GM12878 (cell line): ENCODE measurements around the gene SLC5A1. TPM values are rescaled to one million over a fixed set of nuclear protein-coding genes. Genes with fewer than 3 reads are reported as not detected.

ENCODE experiments used
- ATAC-seq: fragments of 200-7000 bp; cut with Tn5 transposase; 3 replicates; pipeline ENCODE4 v1.9.1; 2020; ENCODE audit warnings: mild to moderate bottlenecking, moderate library complexity
- BruUV-seq: library from RNA; stranded (reverse); fragments of 400-500 nt; replicated peaks from 2 replicates; lab custom pipeline; 2021; lab: Mats Ljungman, UMichigan
- CTCF ChIA-PET: fragments of 300-600 bp; sonication (Branson Sonifier 250); formaldehyde crosslinking; extraction: SDS; loops from one replicate; lab custom pipeline; 2021; ENCODE audit warnings: inconsistent platforms; lab: Yijun Ruan, JAX
- POLR2A ChIA-PET: fragments of 350-600 bp; formaldehyde crosslinking; extraction: SDS; loops from one replicate; lab custom pipeline; 2021; ENCODE audit warnings: inconsistent platforms; lab: Charles Lee
- RAD21 ChIA-PET: fragments of 300-600 bp; sonication (Branson Sonifier 250); formaldehyde crosslinking; loops from one replicate; lab custom pipeline; 2023; ENCODE audit warnings: antibody characterized with exemption; ENCODE audit not compliant: unreplicated experiment; lab: Charles Lee
- SMC1A ChIA-PET: fragments of 300-600 bp; sonication (Branson Sonifier 250); formaldehyde crosslinking; loops from one replicate; lab custom pipeline; 2023; ENCODE audit not compliant: unreplicated experiment, uncharacterized antibody; lab: Charles Lee
- DNase-seq: peaks from one replicate; pipeline ENCODE4 v3.0.0-alpha.2; 2011; ENCODE audit warnings: low read depth, low spot score
- FAIRE-seq: peaks from 3 replicates; lab custom pipeline; 2011; peaks lifted over from hg19 to GRCh38; lab: Jason Lieb, UNC
- H2AFZ ChIP-seq: 2 replicates; pipeline ENCODE4 v1.6.0; 2011; ENCODE audit warnings: low read depth, low read length, control low read depth; ENCODE audit not compliant: control insufficient read depth
- H3K27ac ChIP-seq: 2 replicates; pipeline ENCODE4 v1.5.1; 2011; ENCODE audit warnings: control low read depth; ENCODE audit not compliant: control insufficient read depth, insufficient read depth
- H3K27me3 ChIP-seq, 2 experiments: replicated peaks in 1 of 2; 2 replicates each; pipeline versions ENCODE4 v1.6.0 to v1.6.1; 2011; ENCODE audit warnings: low read length in 1 of 2; ENCODE audit not compliant: control insufficient read depth in 2 of 2, insufficient read depth in 2 of 2
- H3K36me3 ChIP-seq, 2 experiments: 2 replicates each; pipeline ENCODE4 v1.5.1; 2011; ENCODE audit warnings: low read length in 1 of 2; ENCODE audit not compliant: control insufficient read depth in 2 of 2, insufficient read depth in 2 of 2
- H3K4me1 ChIP-seq: 2 replicates; pipeline ENCODE4 v1.6.1; 2011; ENCODE audit warnings: mild to moderate bottlenecking, low read length, moderate library complexity, mixed read lengths; ENCODE audit not compliant: control insufficient read depth, insufficient read depth
- H3K4me2 ChIP-seq: 2 replicates; pipeline ENCODE4 v1.6.0; 2011; ENCODE audit warnings: control low read depth; ENCODE audit not compliant: control insufficient read depth, insufficient read depth
- H3K4me3 ChIP-seq: fragments of 200-600 bp; sonication (generic); 2 replicates; pipeline ENCODE4 v1.5.1; 2016
- H3K79me2 ChIP-seq: 2 replicates; pipeline ENCODE4 v1.6.0; 2011; ENCODE audit warnings: low read length; ENCODE audit not compliant: control insufficient read depth, insufficient read depth
- H3K9ac ChIP-seq: 2 replicates; pipeline ENCODE4 v1.8.0; 2011; ENCODE audit warnings: low read length, control low read depth, mixed read lengths; ENCODE audit not compliant: control insufficient read depth, insufficient read depth
- H3K9me3 ChIP-seq: replicated peaks from 3 replicates; pipeline ENCODE4 v1.5.1; 2011; ENCODE audit warnings: mild to moderate bottlenecking, low read length; ENCODE audit not compliant: control insufficient read depth, insufficient read depth
- H4K20me1 ChIP-seq: 2 replicates; pipeline ENCODE4 v1.6.0; 2011; ENCODE audit not compliant: control insufficient read depth, insufficient read depth
- ASH2L ChIP-seq: fragments of 300-600, 200-600 bp; sonication (generic); IDR thresholded peaks from 2 replicates; pipeline ENCODE4 v1.6.1; 2017; ENCODE audit warnings: low read depth, mild to moderate bottlenecking, borderline replicate concordance
- BCL11A ChIP-seq: IDR thresholded peaks from 2 replicates; pipeline ENCODE4 v1.6.1; 2011; ENCODE audit warnings: low read depth, low read length
- PAX8 ChIP-seq: fragments of 450-650 bp; IDR thresholded peaks from 2 replicates; pipeline ENCODE4 v1.6.1; 2017; ENCODE audit warnings: mild to moderate bottlenecking, moderate library complexity
- SMC3 ChIP-seq: IDR thresholded peaks from 2 replicates; pipeline ENCODE4 v1.6.1; 2011; ENCODE audit warnings: low read length, improper control_type of control experiment, borderline replicate concordance
- WGBS: methylation state at CpG from one replicate; pipeline ENCODE4 v1.1.6; 2016; ENCODE audit warnings: low lambda C conversion rate; ENCODE audit not compliant: insufficient replicate concordance, insufficient coverage; ENCODE audit errors: missing lambda C conversion rate; 5-methylcytosine and 5-hydroxymethylcytosine counted together
- in situ Hi-C: fragments of 300-500 bp; cut with MboI; formaldehyde crosslinking; loops from 9 replicates; pipeline ENCODE4 v1.14.3; 2018; ENCODE audit warnings: mixed read lengths
- intact Hi-C: fragments of 100-400 bp; cut with micrococcal nuclease; formaldehyde crosslinking; loops from one replicate; pipeline ENCODE4 v1.14.2; 2022; ENCODE audit not compliant: unreplicated experiment
- polyA plus RNA-seq, 11 experiments: library from polyadenylated mRNA; depleted of rRNA in 4 of 11; unstranded in 6 of 11; stranded (reverse) in 5 of 11; fragments of >200 nt; fragmentation: Nextera tagmentation in 4 of 11; fragmentation: Illumina TruSeq in 1 of 11; extraction: Ambion mirVana in 4 of 11; extraction: Trizol in 1 of 11; gene quantifications; 1 replicate in 1 of 11; 2 replicates in 10 of 11; pipeline versions ENCODE4 v1.2.1 to v1.2.3, GENCODE V29; 2011 to 2016; ENCODE audit warnings: inconsistent platforms in 2 of 11, missing spikeins in 2 of 11, low read depth in 1 of 11
- total RNA-seq, 4 experiments: library from RNA; depleted of rRNA in 3 of 4; stranded (reverse); fragments of >200 nt in 3 of 4; fragmentation: Illumina TruSeq in 1 of 4; extraction: Trizol in 1 of 4; gene quantifications; 2 replicates each; pipeline versions ENCODE4 v1.2.1 to v1.2.3, GENCODE V29; 2013 to 2021
- TF ChIP-seq, protein P1 (sequence below): fragments of 150-350 bp; IDR thresholded peaks from 2 replicates; pipeline ENCODE4 v1.6.1; 2014; ENCODE audit warnings: mild to moderate bottlenecking, low read depth, low read length
- TF ChIP-seq, protein P2 (sequence below): IDR thresholded peaks from 2 replicates; pipeline ENCODE4 v1.6.1; 2012; ENCODE audit warnings: mild to moderate bottlenecking, low read depth, low read length

Gene SLC5A1
- total and polyA plus RNA-seq, 10 of the 15 experiments (the other 5 are each of a cell fraction or from before 2014, with no cell fraction given) = 0.01 TPM; not detected in 9

DNA sequence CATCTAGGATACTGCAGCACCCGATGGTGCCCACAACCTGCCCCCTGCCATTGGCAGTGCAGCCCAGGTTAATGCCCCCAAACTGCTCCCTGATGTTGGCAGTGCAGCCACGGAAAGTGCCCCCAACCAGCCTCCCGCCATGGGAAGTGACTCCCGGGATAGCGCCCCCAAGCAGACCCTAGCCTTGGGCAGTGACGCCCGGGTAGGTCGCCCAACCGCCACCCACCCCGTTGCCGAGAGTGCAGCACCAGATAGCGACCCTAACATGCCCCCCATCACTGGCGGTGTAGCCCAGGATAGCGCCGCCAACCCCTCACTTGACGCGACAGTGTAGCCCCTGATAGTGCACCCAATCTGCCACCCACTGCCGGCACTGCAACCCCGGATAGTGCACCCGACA, 77.5 kb downstream of the SLC5A1 start (continued):
- TF ChIP-seq, protein P1, sequence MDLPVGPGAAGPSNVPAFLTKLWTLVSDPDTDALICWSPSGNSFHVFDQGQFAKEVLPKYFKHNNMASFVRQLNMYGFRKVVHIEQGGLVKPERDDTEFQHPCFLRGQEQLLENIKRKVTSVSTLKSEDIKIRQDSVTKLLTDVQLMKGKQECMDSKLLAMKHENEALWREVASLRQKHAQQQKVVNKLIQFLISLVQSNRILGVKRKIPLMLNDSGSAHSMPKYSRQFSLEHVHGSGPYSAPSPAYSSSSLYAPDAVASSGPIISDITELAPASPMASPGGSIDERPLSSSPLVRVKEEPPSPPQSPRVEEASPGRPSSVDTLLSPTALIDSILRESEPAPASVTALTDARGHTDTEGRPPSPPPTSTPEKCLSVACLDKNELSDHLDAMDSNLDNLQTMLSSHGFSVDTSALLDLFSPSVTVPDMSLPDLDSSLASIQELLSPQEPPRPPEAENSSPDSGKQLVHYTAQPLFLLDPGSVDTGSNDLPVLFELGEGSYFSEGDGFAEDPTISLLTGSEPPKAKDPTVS = no peak
- TF ChIP-seq ASH2L (no peak), BCL11A (no peak), PAX8 (no peak)
- TF ChIP-seq, protein P2, sequence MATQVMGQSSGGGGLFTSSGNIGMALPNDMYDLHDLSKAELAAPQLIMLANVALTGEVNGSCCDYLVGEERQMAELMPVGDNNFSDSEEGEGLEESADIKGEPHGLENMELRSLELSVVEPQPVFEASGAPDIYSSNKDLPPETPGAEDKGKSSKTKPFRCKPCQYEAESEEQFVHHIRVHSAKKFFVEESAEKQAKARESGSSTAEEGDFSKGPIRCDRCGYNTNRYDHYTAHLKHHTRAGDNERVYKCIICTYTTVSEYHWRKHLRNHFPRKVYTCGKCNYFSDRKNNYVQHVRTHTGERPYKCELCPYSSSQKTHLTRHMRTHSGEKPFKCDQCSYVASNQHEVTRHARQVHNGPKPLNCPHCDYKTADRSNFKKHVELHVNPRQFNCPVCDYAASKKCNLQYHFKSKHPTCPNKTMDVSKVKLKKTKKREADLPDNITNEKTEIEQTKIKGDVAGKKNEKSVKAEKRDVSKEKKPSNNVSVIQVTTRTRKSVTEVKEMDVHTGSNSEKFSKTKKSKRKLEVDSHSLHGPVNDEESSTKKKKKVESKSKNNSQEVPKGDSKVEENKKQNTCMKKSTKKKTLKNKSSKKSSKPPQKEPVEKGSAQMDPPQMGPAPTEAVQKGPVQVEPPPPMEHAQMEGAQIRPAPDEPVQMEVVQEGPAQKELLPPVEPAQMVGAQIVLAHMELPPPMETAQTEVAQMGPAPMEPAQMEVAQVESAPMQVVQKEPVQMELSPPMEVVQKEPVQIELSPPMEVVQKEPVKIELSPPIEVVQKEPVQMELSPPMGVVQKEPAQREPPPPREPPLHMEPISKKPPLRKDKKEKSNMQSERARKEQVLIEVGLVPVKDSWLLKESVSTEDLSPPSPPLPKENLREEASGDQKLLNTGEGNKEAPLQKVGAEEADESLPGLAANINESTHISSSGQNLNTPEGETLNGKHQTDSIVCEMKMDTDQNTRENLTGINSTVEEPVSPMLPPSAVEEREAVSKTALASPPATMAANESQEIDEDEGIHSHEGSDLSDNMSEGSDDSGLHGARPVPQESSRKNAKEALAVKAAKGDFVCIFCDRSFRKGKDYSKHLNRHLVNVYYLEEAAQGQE = no peak

DNA sequence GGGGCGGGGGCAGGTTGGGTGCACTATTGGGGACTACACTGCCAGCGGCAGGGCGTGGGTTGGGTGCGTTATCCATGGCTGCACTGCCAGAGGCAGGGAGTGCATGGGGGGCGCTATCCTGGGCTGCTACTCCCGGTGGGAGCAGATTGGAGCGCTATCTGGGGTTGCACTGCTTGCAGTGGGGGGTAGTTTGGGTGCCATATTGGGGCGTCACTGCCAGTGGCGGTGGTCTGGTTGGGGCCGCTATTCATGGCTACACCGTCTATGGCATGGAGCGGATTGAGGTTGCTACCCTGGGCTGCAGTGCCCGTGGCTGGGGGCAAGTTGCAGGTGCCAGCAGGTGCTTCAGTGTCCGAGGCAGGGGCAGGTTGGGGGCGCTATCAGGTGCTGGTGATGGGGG, 79.8 kb downstream of the SLC5A1 start:
- Histone ChIP-seq H3K9ac (no peak overlapping the region), H3K79me2 (no peaks in the 10 kb centered on the region)
- RAD21 ChIA-PET = no interaction called here
- ATAC-seq = no peak
- in situ Hi-C loops = no loop called here
- TF ChIP-seq SMC3 = no peak
- TF ChIP-seq, all 136 proteins: peak for 0
- ChIA-PET CTCF (no interaction called here), SMC1A (no interaction called here), POLR2A (no interaction called here)
- Histone ChIP-seq H2AFZ (no peak overlapping the region), H3K9me3 (no peaks in the 10 kb centered on the region), H3K27me3 (no peaks in the 10 kb centered on the region), H3K4me3 (no peak overlapping the region), H4K20me1 (no peaks in the 10 kb centered on the region), H3K27ac (no peak overlapping the region), H3K4me2 (no peak overlapping the region), H3K4me1 (no peaks in the 10 kb centered on the region), H3K36me3 (no peaks in the 10 kb centered on the region)
- FAIRE-seq = no peak
- intact Hi-C loops = no loop called here
- BruUV-seq = no TSS peak
- 35% methylated on average over 11 of the region's 15 CpGs for WGBS
- DNase-seq = no peak
